CD8-positive, alpha-beta memory T cell (primary cell): ENCODE measurements around the gene GP9. TPM values are rescaled to one million over a fixed set of nuclear protein-coding genes. Genes with fewer than 3 reads are reported as not detected.
A peak's percentile ranks its signal among the peaks of the same experiment; 100 is the strongest.

Source experiments
- CTCF ChIA-PET: fragments of 350-600 bp; sonication (Branson Sonifier 250); formaldehyde crosslinking; loops from one replicate; lab custom pipeline; 2021; ENCODE audit warnings: antibody characterized with exemption; lab: Charles Lee
- POLR2A ChIA-PET: fragments of 350-600 bp; sonication (Branson Sonifier 250); formaldehyde crosslinking; loops from one replicate; lab custom pipeline; 2021; ENCODE audit warnings: antibody characterized with exemption; lab: Charles Lee
- DNase-seq, 5 donors: peaks; one replicate each; pipeline versions ENCODE4 v3.0.0 to v3.0.0-alpha.2; 2020 to 2022; ENCODE audit warnings: mixed read lengths in 1 of 5
- H3K27ac ChIP-seq: one replicate; pipeline ENCODE4 v1.7.0; 2013; ENCODE audit warnings: low read depth, mild to moderate bottlenecking, low read length, moderate library complexity
- H3K27me3 ChIP-seq: 2 replicates; pipeline ENCODE4 v1.7.0; 2013; ENCODE audit warnings: low read length, mild to moderate bottlenecking; ENCODE audit not compliant: insufficient read depth, poor library complexity, severe bottlenecking
- H3K36me3 ChIP-seq: 2 replicates; pipeline ENCODE4 v1.7.0; 2013; ENCODE audit warnings: mild to moderate bottlenecking, low read length, moderate library complexity; ENCODE audit not compliant: insufficient read depth
- H3K4me1 ChIP-seq: 2 replicates; pipeline ENCODE4 v1.7.0; 2013; ENCODE audit warnings: mild to moderate bottlenecking, low read length, moderate library complexity; ENCODE audit not compliant: insufficient read depth
- H3K4me3 ChIP-seq: 2 replicates; pipeline ENCODE4 v1.7.0; 2013; ENCODE audit warnings: mild to moderate bottlenecking, low read length
- H3K9me3 ChIP-seq: 2 replicates; pipeline ENCODE4 v1.7.0; 2013; ENCODE audit warnings: mild to moderate bottlenecking, low read length
- H3K27ac Mint-ChIP-seq, 8 donors: one replicate each; pipeline ENCODE4 v1.8.0; 2020 to 2021; ENCODE audit warnings: mixed read lengths in 8 of 8, mild to moderate bottlenecking in 6 of 8, inconsistent platforms in 3 of 8, moderate library complexity in 3 of 8
- H3K27me3 Mint-ChIP-seq, 2 donors: one replicate each; pipeline ENCODE4 v1.8.0; 2020 to 2021; ENCODE audit warnings: mixed read lengths in 2 of 2, mild to moderate bottlenecking in 1 of 2, moderate library complexity in 1 of 2
- H3K36me3 Mint-ChIP-seq, 3 donors: one replicate each; pipeline ENCODE4 v1.8.0; 2020 to 2021; ENCODE audit warnings: mixed read lengths in 3 of 3, inconsistent platforms in 1 of 3, mild to moderate bottlenecking in 1 of 3
- H3K4me1 Mint-ChIP-seq, 3 donors: one replicate each; pipeline ENCODE4 v1.8.0; 2020 to 2021; ENCODE audit warnings: mixed read lengths in 3 of 3, inconsistent platforms in 1 of 3, mild to moderate bottlenecking in 1 of 3
- H3K4me3 Mint-ChIP-seq, 7 donors: one replicate each; pipeline ENCODE4 v1.8.0; 2020 to 2021; ENCODE audit warnings: mixed read lengths in 7 of 7, mild to moderate bottlenecking in 6 of 7, moderate library complexity in 4 of 7, inconsistent platforms in 2 of 7
- H3K9me3 Mint-ChIP-seq, 5 donors: one replicate each; pipeline ENCODE4 v1.8.0; 2020 to 2022; ENCODE audit warnings: mixed read lengths in 5 of 5, mild to moderate bottlenecking in 3 of 5, moderate library complexity in 2 of 5, inconsistent platforms in 1 of 5
- polyA plus RNA-seq: library from polyadenylated mRNA; unstranded; fragments of 300-500 nt; fragmentation: Illumina TruSeq; gene quantifications from one replicate; pipeline ENCODE4 v1.2.3, GENCODE V29; 2021
- total RNA-seq, 2 experiments: library from RNA; stranded (reverse); gene quantifications; one replicate each; pipeline ENCODE4 v1.2.3, GENCODE V29; 2021

GP9 gene
- total and polyA plus RNA-seq, 3 experiments from 2014 or later = not detected

- H3K4me1 ChIP-seq = peaks cover 24% of the 10 kb centered on the region
- no peaks in the 10 kb centered on the region for H3K9me3 ChIP-seq
- Mint-ChIP-seq H3K36me3 (peaks cover 0 to 4% (median 0%) of the 10 kb centered on the region in 3 donors), H3K4me1 (peaks cover 37 to 51% (median 41%) of the 10 kb centered on the region in 3 donors), H3K27me3 (peaks cover 0 to 3% of the 10 kb centered on the region in 2 donors), H3K27ac (peak overlapping the region in 5 of 8 donors; percentile 17 to 88 (median 73)), H3K4me3 (peak overlapping the region in 1 of 7 donors; percentile 44), H3K9me3 (no peaks in the 10 kb centered on the region)
- no peak for DNase-seq
- H3K36me3 ChIP-seq = no peaks in the 10 kb centered on the region
- no peak overlapping the region for H3K27ac ChIP-seq
- H3K4me3 ChIP-seq = no peak overlapping the region
- no peaks in the 10 kb centered on the region for H3K27me3 ChIP-seq
- ChIA-PET CTCF (interaction anchor here (1.0 to 5.1 kb wide), 5 partner anchors 8 to 53 kb away, joined by 3 to 23 read pairs (median 5); no protein-coding TSS in a partner anchor), POLR2A (no interaction called here)
These were observed 38.2 kb upstream of the GP9 start for GRCh38 chr3:129022114-129023007.

GRCh38 chr3:129023008-129023358 lies 37.6 kb upstream of the GP9 start:
- Mint-ChIP-seq H3K36me3 (peaks cover 0 to 4% (median 0%) of the 10 kb centered on the region in 3 donors), H3K27me3 (peaks cover 0 to 3% of the 10 kb centered on the region in 2 donors), H3K4me3 (peak overlapping the region in 1 of 7 donors; percentile 18), H3K27ac (peak overlapping the region in 3 of 8 donors; percentile 17 to 61 (median 24)), H3K9me3 (no peaks in the 10 kb centered on the region), H3K4me1 (peaks cover 32 to 44% (median 35%) of the 10 kb centered on the region in 3 donors)
- DNase-seq = no peak
- Histone ChIP-seq H3K27ac (no peak overlapping the region), H3K36me3 (no peaks in the 10 kb centered on the region), H3K4me1 (peaks cover 21% of the 10 kb centered on the region), H3K4me3 (no peak overlapping the region), H3K27me3 (no peaks in the 10 kb centered on the region), H3K9me3 (no peaks in the 10 kb centered on the region)
- CTCF ChIA-PET = interaction anchor here (1.1 to 5.1 kb wide), 4 partner anchors 19 to 139 kb away, joined by 3 to 23 read pairs (median 8); no protein-coding TSS in a partner anchor
- POLR2A ChIA-PET = no interaction called here

- Mint-ChIP-seq H3K9me3 (no peaks in the 10 kb centered on the region), H3K36me3 (peaks cover 0 to 4% (median 0%) of the 10 kb centered on the region in 3 donors), H3K4me1 (peaks cover 28 to 38% (median 29%) of the 10 kb centered on the region in 3 donors), H3K27me3 (peaks cover 0 to 3% of the 10 kb centered on the region in 2 donors), H3K27ac (peak overlapping the region in 1 of 8 donors; percentile 14), H3K4me3 (no peak overlapping the region)
- Histone ChIP-seq H3K27ac (no peak overlapping the region), H3K9me3 (no peaks in the 10 kb centered on the region), H3K36me3 (no peaks in the 10 kb centered on the region), H3K4me3 (no peak overlapping the region), H3K4me1 (peaks cover 16% of the 10 kb centered on the region), H3K27me3 (no peaks in the 10 kb centered on the region)
- ChIA-PET CTCF (interaction anchor here (1.1 to 5.4 kb wide), 4 partner anchors 9 to 138 kb away, joined by 3 to 96 read pairs (median 17); no protein-coding TSS in a partner anchor), POLR2A (no interaction called here)
- DNase-seq = no peak
These were observed 36.7 kb upstream of the GP9 start for GRCh38 chr3:129023909-129024308.

- CTCF ChIA-PET = interaction anchor here (2.1 to 5.4 kb wide), 5 partner anchors 10 to 221 kb away, joined by 6 to 96 read pairs (median 28); no protein-coding TSS in a partner anchor
- Histone ChIP-seq H3K9me3 (no peaks in the 10 kb centered on the region), H3K4me1 (peaks cover 16% of the 10 kb centered on the region), H3K27me3 (no peaks in the 10 kb centered on the region), H3K36me3 (no peaks in the 10 kb centered on the region), H3K4me3 (no peak overlapping the region), H3K27ac (no peak overlapping the region)
- Mint-ChIP-seq H3K36me3 (peaks cover 0 to 4% (median 3%) of the 10 kb centered on the region in 3 donors), H3K27me3 (peaks cover 0 to 3% of the 10 kb centered on the region in 2 donors), H3K4me1 (peaks cover 28 to 38% (median 29%) of the 10 kb centered on the region in 3 donors), H3K27ac (peak overlapping the region in 6 of 8 donors; percentile 51 to 99 (median 80)), H3K4me3 (peak overlapping the region in 3 of 7 donors; percentile 10 to 23 (median 17)), H3K9me3 (no peaks in the 10 kb centered on the region)
- POLR2A ChIA-PET = interaction anchor here (1.6 to 2.0 kb wide), 2 partner anchors 158 to 291 kb away, joined by 5 to 7 read pairs; partner anchors contain the start of gene CNBP
- DNase-seq = no peak
These were observed 35.5 kb upstream of the GP9 start for GRCh38 chr3:129025108-129025507.

GRCh38 chr3:129025691-129026435 lies 34.7 kb upstream of the GP9 start:
- Histone ChIP-seq H3K36me3 (no peaks in the 10 kb centered on the region), H3K4me1 (peaks cover 16% of the 10 kb centered on the region), H3K4me3 (no peak overlapping the region), H3K27ac (no peak overlapping the region), H3K27me3 (no peaks in the 10 kb centered on the region), H3K9me3 (no peaks in the 10 kb centered on the region)
- H3K9me3 Mint-ChIP-seq = no peaks in the 10 kb centered on the region
- peaks cover 28 to 38% (median 29%) of the 10 kb centered on the region in 3 donors for H3K4me1 Mint-ChIP-seq
- H3K27ac Mint-ChIP-seq = peak overlapping the region; percentile 92 to 99 (median 98)
- POLR2A ChIA-PET = interaction anchor here (1.6 to 3.0 kb wide), 4 partner anchors 10 to 290 kb away, joined by 5 to 50 read pairs (median 12); partner anchors contain the start of genes CNBP and RAB43
- DNase-seq = no peak
- H3K36me3 Mint-ChIP-seq = peaks cover 0 to 4% (median 3%) of the 10 kb centered on the region in 3 donors
- CTCF ChIA-PET = interaction anchor here (0.7 to 5.4 kb wide), 14 partner anchors 11 to 220 kb away, joined by 3 to 96 read pairs (median 9); partner anchors contain the start of gene CFAP92
- peak overlapping the region; percentile 26 to 93 (median 85) for H3K4me3 Mint-ChIP-seq
- peaks cover 0 to 3% of the 10 kb centered on the region in 2 donors for H3K27me3 Mint-ChIP-seq

- no peaks in the 10 kb centered on the region for H3K27me3 Mint-ChIP-seq
- ChIA-PET CTCF (interaction anchor here (0.7 to 5.4 kb wide), 21 partner anchors 11 to 222 kb away, joined by 3 to 96 read pairs (median 4); partner anchors contain the start of genes CFAP92 and COPG1), POLR2A (interaction anchor here (1.0 to 3.0 kb wide), 7 partner anchors 11 to 289 kb away, joined by 3 to 50 read pairs (median 7); partner anchors contain the start of genes CFAP92, CNBP and RAB43)
- H3K9me3 Mint-ChIP-seq = no peaks in the 10 kb centered on the region
- peaks cover 0 to 4% (median 3%) of the 10 kb centered on the region in 3 donors for H3K36me3 Mint-ChIP-seq
- Histone ChIP-seq H3K27me3 (no peaks in the 10 kb centered on the region), H3K9me3 (no peaks in the 10 kb centered on the region), H3K27ac (peak overlapping the region; percentile 77), H3K4me3 (peak overlapping the region; percentile 66), H3K36me3 (no peaks in the 10 kb centered on the region), H3K4me1 (peaks cover 16% of the 10 kb centered on the region)
- peak overlapping the region; percentile 92 to 99 (median 98) for H3K27ac Mint-ChIP-seq
- H3K4me3 Mint-ChIP-seq = peak overlapping the region; percentile 26 to 93 (median 85)
- peak; percentile 89 to 95 (median 93) for DNase-seq
- peaks cover 24 to 34% (median 24%) of the 10 kb centered on the region in 3 donors for H3K4me1 Mint-ChIP-seq
These were observed 33.6 kb upstream of the GP9 start for GRCh38 chr3:129026728-129027543.
